Endothelial cell (in vitro differentiated cells): Measurements from ENCODE around the gene ABCB9. TPM values are rescaled to one million over a fixed set of nuclear protein-coding genes. Genes with fewer than 3 reads are reported as not detected.
A peak's percentile ranks its signal among the peaks of the same experiment; 100 is the strongest.

ENCODE experiments used
- DNase-seq: peaks from one replicate; pipeline ENCODE4 v3.0.0; 2021; ENCODE audit warnings: low spot score
- H3K27ac Mint-ChIP-seq: one replicate; pipeline ENCODE4 v1.8.0; 2021; ENCODE audit warnings: mixed read lengths, inconsistent platforms; ENCODE audit not compliant: unreplicated experiment
- H3K27me3 Mint-ChIP-seq: one replicate; pipeline ENCODE4 v1.8.0; 2021; ENCODE audit warnings: mild to moderate bottlenecking, moderate library complexity, mixed read lengths, inconsistent platforms; ENCODE audit not compliant: unreplicated experiment
- H3K36me3 Mint-ChIP-seq: one replicate; pipeline ENCODE4 v1.8.0; 2021; ENCODE audit warnings: mild to moderate bottlenecking, low read depth, mixed read lengths, inconsistent platforms; ENCODE audit not compliant: unreplicated experiment
- H3K4me1 Mint-ChIP-seq: one replicate; pipeline ENCODE4 v1.8.0; 2021; ENCODE audit warnings: mild to moderate bottlenecking, mixed read lengths, inconsistent platforms; ENCODE audit not compliant: unreplicated experiment
- H3K4me3 Mint-ChIP-seq: one replicate; pipeline ENCODE4 v1.8.0; 2021; ENCODE audit warnings: mild to moderate bottlenecking, mixed read lengths, inconsistent platforms; ENCODE audit not compliant: unreplicated experiment
- H3K9me3 Mint-ChIP-seq: one replicate; pipeline ENCODE4 v1.8.0; 2021; ENCODE audit warnings: mixed read lengths, inconsistent platforms; ENCODE audit not compliant: unreplicated experiment
- CTCF ChIP-seq: fragments of 200-600 bp; sonication (generic); IDR thresholded peaks from one replicate; pipeline ENCODE4 v1.5.0; 2021; ENCODE audit warnings: antibody characterized with exemption; ENCODE audit not compliant: unreplicated experiment
- total RNA-seq: library from RNA; stranded (reverse); fragmentation: NEBNext Ultra II Directional; extraction: Animal tissue kit (Norgen Biotek cat#: 25700); gene quantifications from one replicate; pipeline ENCODE4 v1.2.1, GENCODE V29; 2021; ENCODE audit not compliant: unreplicated experiment

The ABCB9 gene
- total RNA-seq, 1 donor from 2014 or later = 10.9 TPM

- Mint-ChIP-seq H3K36me3 (no peaks in the 10 kb centered on the region), H3K27me3 (peaks cover 9% of the 10 kb centered on the region), H3K9me3 (no peaks in the 10 kb centered on the region), H3K27ac (no peak overlapping the region), H3K4me1 (no peaks in the 10 kb centered on the region), H3K4me3 (peak overlapping the region; percentile 77)
- no peak for TF ChIP-seq CTCF
- no peak for DNase-seq
These were observed 684 bp upstream of the ABCB9 start for GRCh38 chr12:122966743-122967550.

GRCh38 chr12:122965321-122965751 lies 927 bp downstream of the ABCB9 start:
- Mint-ChIP-seq H3K4me3 (no peak overlapping the region), H3K4me1 (no peaks in the 10 kb centered on the region), H3K27me3 (peaks cover 6% of the 10 kb centered on the region), H3K9me3 (no peaks in the 10 kb centered on the region), H3K27ac (no peak overlapping the region), H3K36me3 (no peaks in the 10 kb centered on the region)
- no peak for DNase-seq
- TF ChIP-seq CTCF = no peak

- H3K4me1 Mint-ChIP-seq = no peaks in the 10 kb centered on the region
- no peaks in the 10 kb centered on the region for H3K36me3 Mint-ChIP-seq
- H3K9me3 Mint-ChIP-seq = no peaks in the 10 kb centered on the region
- H3K27ac Mint-ChIP-seq = no peak overlapping the region
- TF ChIP-seq CTCF = no peak
- peaks cover 4% of the 10 kb centered on the region for H3K27me3 Mint-ChIP-seq
- DNase-seq = no peak
- H3K4me3 Mint-ChIP-seq = peak overlapping the region; percentile 73
These were observed 1.6 kb downstream of the ABCB9 start for GRCh38 chr12:122964439-122965257.

- H3K27me3 Mint-ChIP-seq = peaks cover 4% of the 10 kb centered on the region
- no peak overlapping the region for H3K4me3 Mint-ChIP-seq
- no peaks in the 10 kb centered on the region for H3K4me1 Mint-ChIP-seq
- no peak for TF ChIP-seq CTCF
- no peak overlapping the region for H3K27ac Mint-ChIP-seq
- DNase-seq = no peak
- H3K36me3 Mint-ChIP-seq = no peaks in the 10 kb centered on the region
- H3K9me3 Mint-ChIP-seq = no peaks in the 10 kb centered on the region
These were observed 2.4 kb downstream of the ABCB9 start for GRCh38 chr12:122963941-122964265.
